Measurements from ENCODE around the gene NPAT.
"Not testable (repeated sequence)": the region's sequence is repeated elsewhere in the genome, so short reads cannot be mapped to it uniquely, and the experiment has no call there.

Gene NPAT

DNA sequence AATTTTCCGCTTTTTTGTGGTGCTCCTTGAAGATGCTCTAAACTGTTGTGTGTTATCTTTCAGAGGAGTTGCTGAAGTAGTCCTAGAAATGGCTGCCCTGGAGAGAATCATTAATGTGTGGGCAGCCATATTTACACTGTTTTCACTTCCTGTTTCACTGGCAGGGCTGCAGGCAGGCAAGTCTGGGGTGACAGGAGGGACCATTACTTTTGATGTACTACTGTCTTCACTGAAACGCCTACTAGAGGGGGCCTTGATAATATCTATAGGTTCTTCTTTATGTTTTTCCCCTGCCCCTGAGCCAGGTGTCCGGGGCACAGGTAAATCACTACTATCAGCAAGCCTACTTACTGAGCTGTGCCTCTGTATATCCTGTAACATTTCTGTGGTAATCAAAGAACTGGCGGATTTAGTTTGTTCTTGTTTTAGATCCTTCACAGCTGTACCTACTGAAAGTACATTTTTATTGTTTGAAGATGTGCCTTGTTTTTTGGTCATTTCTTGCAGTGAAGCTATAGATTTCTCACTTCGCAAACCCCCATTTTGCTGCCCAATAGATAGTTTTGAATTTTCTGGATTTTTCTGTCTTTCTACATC lies 61.4 kb downstream of the NPAT start:
- no peak for DNase-seq

DNA sequence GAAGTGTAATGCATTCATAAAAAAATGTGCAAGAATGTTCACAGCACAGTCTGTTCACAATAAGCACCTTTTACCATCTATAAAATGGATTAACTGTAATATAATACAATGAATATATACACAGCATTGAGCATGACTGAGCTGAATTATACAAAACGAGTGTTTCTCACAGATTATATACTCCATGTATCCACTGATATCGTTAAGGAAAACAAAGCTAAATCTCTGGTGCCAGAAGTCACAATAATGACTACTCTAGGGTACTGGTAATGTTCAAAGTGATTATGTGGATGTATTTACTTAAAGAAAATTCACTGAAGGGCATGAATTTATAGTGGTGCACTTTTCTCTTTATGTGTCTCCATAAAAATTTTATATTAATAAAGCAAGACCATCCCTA lies 67.8 kb downstream of the NPAT start:
- no peak for DNase-seq

DNA sequence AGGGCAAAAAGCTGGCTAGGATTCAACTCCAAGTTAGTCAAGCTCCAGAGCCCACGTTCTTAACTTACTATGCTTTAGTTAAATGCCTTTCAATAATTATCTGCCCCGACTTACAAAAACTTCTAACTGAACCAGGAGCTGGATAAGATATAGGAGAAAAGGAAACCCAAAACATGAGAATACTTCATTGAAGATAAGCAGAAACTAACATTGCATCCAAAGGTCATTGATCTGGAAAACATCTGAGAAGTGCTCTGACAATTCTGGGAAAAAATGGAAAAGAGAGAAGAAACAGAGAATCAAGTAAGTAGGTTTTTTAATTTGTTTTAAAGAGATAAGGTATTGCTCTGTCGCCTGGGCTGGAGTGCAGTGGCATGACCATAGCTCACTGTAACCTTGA lies 73.9 kb downstream of the NPAT start:
- no peak for DNase-seq

DNA sequence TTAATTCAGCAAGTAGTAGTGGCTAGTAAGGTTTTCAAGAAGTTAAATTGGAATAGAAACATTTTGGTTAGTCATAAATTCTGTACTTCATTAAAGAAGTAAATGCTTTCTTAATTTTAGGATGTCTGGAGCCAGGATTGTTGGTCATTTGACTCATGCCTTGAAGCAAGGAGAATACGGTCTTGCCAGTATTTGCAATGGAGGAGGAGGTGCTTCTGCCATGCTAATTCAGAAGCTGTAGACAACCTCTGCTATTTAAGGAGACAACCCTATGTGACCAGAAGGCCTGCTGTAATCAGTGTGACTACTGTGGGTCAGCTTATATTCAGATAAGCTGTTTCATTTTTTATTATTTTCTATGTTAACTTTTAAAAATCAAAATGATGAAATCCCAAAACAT lies 75.3 kb downstream of the NPAT start:
- no peak for DNase-seq

DNA sequence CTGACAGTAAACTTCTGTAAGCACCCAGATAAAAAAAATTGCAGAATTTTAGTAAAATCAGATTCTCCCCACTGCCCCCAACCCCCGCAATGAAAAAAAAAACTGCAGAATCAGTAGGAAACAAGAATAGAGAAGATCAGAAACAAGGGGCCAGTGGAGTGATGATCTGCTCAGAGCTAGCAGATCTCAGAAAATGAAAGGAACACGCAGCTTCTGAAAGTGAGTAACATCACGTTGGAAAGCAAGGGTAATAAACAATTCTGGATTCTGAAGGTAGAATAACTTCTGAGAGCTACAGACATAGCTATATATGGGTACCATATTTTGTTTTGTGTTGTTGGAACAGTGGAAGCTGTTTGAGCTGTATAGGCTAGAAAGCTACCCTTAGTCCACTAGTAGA lies 77.8 kb downstream of the NPAT start:
- DNase-seq, result no peak

DNA sequence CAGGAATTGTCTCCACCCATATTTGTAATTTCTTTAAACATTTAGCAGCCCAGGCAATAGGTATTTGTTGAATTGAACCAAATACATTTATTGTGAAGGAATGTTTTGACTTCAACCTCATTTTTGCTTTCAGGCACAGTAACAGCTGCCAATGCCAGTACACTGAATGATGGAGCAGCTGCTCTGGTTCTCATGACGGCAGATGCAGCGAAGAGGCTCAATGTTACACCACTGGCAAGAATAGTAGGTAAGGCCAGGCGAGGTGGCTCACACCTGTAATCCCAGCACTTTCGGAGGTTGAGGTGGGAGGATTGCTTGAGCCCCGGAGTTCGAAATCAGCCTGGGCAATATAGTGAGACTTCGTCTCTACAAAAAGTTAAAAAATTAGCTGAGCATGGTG lies 80.1 kb downstream of the NPAT start:
- no peak for DNase-seq

DNA sequence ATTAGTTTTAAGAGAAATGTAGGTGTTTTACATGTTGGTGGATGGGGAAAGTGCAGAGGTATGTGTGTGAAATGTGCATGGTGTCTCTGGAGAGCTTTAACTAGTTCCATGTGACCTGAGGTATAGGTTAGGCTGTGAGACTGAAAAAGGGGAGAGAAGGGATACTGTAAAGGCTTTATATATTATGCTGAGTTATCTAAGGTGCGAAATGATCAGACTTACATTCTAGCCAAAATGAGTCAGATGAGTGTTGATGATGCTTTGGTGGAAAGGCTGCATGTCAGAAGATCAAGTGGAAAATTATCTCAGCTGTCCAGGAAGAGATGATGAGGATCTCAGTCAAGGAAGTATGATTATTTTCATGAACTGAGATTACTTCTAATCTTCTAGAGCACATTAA lies 85.2 kb downstream of the NPAT start:
- no peak for DNase-seq

DNA sequence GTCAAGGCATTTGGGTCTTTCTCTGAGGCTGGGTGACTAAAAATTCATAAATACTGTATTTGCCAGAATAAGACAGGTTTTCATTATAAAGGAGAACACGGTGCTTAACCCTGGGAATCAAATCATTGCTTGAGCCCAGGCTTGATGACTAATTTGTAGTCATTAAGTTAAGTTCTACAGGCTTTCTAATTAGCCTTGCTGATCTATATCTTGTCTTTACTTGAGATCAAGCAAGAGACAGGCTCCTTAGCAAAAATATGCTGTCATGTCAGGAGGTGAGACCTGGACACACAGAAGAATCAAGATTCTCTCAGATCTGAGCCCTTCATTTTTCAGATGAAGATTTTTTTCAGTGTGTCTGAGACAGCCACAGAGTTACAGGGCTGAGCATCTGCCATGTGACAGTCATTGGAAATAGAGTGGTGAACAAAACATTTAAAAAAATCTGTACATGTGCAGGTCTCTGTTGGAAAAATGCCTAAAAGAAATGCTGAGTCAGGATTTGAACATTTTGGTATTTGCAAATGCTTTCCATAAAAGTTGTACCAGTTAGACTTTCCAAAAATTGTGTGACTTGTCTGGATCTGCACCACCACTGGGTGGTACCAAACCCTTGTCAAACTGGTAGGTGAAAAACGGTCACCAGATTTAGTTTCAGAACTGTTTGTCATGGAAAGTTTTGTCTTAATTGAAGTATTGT lies 86.4 kb downstream of the NPAT start:
- no peak for DNase-seq

DNA sequence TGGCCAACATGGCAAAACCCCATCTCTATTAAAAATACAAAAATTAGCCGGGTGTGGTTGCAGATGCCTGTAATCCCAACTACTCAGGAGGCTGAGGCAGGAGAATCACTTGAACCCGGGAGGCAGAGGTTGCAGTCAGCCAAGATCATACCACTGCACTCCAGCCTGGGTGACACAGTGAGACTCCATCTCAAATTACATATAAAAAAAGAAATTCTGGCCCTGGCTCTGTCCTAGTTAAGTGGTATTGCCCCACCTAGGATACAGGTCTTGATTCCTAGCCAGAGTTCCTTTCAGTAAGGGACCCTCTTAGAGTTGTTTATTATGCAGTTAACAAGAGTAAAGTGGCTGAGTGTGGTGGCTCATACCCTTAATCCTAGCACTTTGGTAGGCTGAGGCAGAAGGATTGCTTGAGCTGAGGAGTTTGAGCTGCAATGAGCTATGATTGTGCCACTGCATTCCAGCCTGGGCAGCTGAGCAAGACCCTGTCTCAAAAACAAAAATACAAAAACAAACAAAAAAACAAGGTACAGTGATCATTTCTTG lies 89.4 kb downstream of the NPAT start:
- not testable (repeated sequence) for DNase-seq

DNA sequence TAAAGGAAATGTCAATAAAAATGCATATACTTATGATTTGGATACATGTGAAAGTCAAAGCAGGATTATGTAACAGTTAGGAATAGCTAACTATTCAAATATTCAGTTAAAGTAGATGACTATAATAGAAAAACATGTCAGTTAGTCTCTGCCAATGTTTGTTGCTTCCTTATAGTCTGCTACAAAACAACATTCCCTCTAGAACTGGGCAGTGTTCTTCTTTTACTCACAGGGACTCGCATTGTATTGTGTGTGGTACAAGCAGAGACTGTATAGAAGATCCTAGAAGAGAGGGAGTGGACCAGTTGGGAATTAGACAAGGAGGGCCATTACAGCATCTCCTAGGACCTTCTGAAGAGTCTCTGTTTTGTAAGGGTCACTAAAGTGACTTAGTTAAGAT lies 90.4 kb downstream of the NPAT start:
- DNase-seq, result no peak

DNA sequence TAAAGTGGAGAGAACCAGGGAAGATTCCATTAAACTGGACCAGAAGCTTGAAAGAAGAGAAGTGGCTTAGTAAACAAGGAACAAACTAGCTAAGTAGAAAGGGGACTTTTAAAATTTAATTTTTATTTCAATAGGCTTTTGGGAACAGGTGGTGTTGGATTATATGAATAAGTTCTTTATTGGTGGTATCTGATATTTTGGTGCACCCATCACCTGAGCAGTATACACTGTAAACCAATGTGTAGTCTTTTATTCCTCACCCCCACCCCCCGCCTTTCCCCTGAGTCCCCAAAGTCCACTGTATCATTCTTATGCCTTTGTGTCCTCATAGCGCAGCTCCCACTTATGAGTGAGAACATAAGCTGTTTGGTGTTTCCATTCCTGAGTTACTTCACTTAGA lies 93.7 kb downstream of the NPAT start:
- no peak for DNase-seq

DNA sequence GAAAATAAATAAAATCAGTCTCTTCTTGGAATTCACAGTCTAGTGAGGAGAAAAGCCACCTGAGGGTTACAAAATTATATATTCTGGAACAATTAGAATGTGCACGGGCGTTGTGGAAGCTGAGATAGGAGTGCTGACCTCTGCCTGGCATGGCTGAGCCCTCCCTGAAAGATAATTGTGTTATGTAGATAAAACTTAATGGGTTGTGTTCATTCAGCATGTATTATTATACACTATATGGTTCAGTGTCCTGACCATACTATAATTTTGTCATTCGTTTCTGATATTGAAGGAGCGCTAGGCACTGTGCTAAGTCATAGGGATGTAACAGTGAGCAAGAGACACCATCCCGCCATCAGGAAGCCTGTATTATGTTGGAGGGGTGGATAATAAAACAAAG lies 97.3 kb downstream of the NPAT start:
- DNase-seq, result no peak

DNA sequence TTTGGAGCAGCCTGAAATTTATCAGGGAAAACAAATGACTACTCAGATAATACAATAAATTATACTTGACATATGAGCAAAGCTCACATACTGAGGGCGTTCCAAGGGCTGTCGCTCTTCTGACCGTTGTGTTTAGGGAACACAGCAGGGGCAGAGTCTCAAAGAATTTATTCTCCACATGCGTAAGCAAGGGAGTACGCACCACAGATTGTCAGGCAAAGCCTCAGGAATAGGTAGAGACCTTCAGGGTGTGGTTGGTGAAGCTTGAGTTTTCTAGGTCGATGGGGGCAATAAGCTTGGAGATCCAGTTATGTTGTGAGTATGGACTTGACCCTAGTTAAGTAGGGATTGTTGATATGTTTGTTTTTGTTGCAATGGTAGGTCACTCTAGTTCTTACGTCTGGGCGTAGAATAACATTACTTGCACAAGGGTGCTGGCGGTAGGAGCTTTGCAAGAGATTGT lies 100.2 kb downstream of the NPAT start:
- DNase-seq, result peak in 3 of 51 donors; percentile 4 to 83 (median 16)

DNA sequence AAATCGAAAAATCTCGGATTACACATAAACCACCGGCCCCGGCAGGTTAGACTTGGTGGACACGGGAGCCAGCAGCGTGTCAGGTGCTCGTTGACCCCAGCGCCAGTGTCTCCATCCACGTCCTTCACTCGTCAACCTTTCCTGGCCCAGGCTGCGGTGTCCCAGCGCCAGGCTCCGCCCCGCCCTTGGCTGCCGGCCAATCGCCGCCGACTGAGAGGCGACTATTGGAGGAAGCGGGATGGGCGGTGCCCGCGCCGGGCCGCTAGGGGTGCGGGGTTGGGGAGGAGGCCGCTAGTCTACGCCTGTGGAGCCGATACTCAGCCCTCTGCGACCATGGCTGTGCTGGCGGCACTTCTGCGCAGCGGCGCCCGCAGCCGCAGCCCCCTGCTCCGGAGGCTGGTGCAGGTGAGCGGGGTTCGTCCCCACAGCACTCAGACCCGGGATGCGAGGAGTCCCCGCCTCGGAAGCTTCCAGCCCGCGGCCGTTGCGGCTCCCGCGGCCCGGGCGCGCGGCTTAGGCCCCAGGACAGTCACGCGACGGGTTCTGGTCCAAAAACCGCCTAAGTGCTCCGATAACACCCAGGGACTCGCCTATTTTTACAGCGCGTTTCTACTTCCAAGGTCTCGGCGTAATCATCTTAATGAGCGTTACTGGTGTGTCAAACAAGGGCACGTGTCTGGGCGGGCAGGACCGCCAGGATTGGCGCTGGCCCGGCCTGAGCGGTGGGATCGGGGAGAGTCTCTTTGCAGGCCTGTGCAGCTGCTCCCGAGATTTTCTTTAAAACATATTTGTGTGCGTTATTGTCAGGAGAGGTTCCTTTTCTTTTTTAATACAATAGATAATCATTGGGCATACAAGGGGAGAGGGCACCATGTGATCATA lies 100.9 kb downstream of the NPAT start, which contains the start of gene ACAT1:
TSS of gene ACAT1 (plus strand) at position 294 of the 882 bp plus-strand sequence. CDS start at position 334, 40 bp downstream.
- DNase-seq, result peak; percentile 48 to 98 (median 89)

DNA sequence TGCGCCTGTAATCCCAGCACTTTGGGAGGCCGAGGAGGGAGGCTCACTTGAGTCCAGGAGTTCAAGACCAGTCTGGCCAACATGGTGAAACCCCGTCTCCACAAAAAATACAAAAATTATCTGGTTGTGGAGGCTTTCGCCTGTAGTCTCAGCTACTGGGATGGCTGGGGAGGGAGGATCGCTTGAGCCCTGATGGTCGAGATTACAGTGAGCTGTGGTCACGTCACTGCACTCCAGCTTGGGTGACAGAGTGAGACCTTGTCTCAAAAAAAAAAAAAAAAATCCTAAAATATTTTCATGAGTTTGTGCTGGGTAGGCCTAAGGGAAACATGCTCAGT lies 101.5 kb downstream of the NPAT start:
- DNase-seq, result not testable (repeated sequence)

DNA sequence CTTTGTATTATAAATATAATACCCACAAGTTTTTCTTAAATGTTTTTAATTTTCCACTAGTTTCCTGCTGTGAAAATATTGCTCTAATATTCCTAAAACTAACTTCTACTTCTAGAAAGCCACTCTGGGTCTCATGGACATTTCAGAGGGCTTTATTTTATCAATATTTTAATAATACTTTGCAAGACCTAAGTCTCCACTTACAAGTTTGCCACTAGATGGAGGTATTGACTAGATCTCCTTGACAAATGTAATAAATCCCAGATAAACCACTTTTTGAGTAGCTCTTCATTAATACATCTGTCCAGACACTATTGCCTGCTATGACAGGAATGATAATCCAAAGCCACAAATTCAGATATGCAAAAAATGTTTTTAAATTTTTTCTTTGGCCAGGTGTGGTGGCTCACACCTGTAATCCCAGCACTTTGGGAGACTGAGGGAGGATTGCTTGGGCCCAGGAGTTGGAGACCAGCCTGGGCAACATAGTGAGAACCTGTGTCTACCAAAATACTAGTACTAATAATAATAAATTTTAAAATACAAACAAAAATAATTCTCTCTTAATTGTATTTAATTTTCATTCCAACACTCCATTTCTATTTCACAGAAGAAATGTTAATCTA lies 104.6 kb downstream of the NPAT start:
- DNase-seq, result peak in 1 of 51 donors; percentile 5

DNA sequence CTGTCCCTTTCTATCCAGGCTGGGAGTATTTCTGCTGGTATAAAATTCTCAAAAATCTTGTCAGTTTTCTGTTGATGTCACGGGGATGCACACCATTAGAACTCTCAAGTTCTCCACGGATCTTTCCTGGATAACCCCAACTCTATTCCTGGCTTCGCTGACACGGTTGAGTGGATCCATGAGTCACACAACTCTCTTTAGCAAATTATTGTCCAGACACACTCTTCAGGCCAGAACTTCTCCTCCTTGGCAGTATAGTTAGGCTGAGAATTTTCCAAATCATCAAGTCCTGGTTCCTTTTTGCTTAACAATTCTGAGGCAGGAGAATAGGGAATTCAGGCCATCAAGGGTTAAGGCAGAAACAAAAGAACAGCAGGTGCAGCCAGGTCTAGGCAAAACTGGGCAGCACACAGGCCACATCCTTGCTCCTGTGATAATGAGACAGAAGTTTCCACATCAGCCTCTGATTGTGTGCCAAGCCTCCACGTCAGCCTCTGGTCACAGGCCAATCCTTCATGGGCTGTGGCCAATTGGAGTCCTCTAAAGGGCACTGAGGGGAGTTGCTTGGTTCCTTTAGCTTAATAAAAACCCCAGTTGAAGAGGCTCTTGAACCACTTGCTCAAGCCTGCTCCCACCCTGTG lies 106.8 kb downstream of the NPAT start:
- peak in 47 of 51 donors; percentile 8 to 87 (median 60) for DNase-seq

DNA sequence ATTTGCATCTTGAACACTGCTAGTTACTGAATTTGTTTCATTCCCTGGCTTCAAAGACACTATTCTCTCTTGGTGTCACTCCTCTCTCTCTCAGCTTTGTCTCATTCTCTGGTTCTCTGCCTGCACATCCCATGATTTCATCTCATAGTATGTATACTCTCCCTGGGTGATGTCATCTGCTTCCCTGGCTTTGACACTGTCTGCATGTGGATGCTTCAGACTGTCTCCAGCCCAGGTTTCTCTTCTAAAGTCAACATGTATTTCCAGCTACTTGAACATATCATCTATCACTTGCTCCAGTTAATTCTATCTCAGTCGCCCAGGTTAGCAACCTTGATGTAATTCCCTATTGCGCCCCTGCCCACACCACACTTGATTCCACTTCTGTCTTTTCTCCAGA lies 110.4 kb downstream of the NPAT start:
- DNase-seq, result peak in 1 of 51 donors; percentile 10

DNA sequence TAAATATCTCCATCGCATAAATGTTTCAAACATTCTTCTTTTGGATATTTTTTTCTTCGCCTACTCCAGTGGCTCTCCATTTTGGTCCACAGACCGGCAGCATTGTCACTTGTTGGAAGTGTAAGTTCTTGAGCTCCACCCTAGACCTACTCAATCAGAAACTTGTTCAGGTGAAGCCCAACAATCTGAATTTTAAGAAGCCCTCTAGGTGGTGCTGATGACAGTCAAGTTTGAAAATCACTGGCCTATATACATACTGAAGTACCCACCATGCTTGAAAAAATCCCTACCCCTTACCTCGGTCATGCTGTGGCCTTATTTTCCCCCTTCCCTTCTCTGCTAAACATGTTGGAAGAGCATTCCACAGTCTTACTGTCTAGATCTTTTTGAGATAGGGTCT lies 111.3 kb downstream of the NPAT start:
- no peak for DNase-seq

All from hypothalamus (tissue), 51 donors.